HCT116 (cell line): ENCODE measurements around the gene CLCF1. TPM values are rescaled to one million over a fixed set of nuclear protein-coding genes. Genes with fewer than 3 reads are reported as not detected.

Experiments
- ATAC-seq: fragments of 200-7000 bp; cut with Tn5 transposase; 2 replicates; pipeline ENCODE4 v1.9.1; 2020; ENCODE audit warnings: mild to moderate bottlenecking, moderate library complexity
- BruUV-seq: library from RNA; stranded (reverse); fragments of 400-500 nt; replicated peaks from 2 replicates; lab custom pipeline; 2021; lab: Mats Ljungman, UMichigan
- CTCF ChIA-PET: fragments of 300-600 bp; sonication (Branson Sonifier 250); formaldehyde crosslinking; loops from one replicate; lab custom pipeline; 2021; ENCODE audit warnings: antibody characterized with exemption; lab: Charles Lee
- POLR2A ChIA-PET: fragments of 300-600, 350-600 bp; sonication (Branson Sonifier 250); formaldehyde crosslinking; loops from one replicate; lab custom pipeline; 2021; ENCODE audit warnings: antibody characterized with exemption; lab: Charles Lee
- RAD21 ChIA-PET, 2 experiments: fragments of 300-600 bp; sonication (Branson Sonifier 250); formaldehyde crosslinking; loops; one replicate each; lab custom pipeline; 2023; ENCODE audit warnings: low total read pairs in 2 of 2; ENCODE audit not compliant: uncharacterized antibody in 2 of 2, unreplicated experiment in 2 of 2, low non-redundant PET in 1 of 2; lab: Charles Lee
- DNase-seq: peaks from one replicate; pipeline ENCODE4 v3.0.0-alpha.2; 2010; ENCODE audit warnings: low read depth, low spot score
- H2AFZ ChIP-seq: fragments of 200-600 bp; shearing (Covaris generic), sonication (generic); 2 replicates; pipeline ENCODE4 v1.6.1; 2017; ENCODE audit warnings: low read depth, mixed run types, mixed read lengths, antibody characterized with exemption, low read length; ENCODE audit not compliant: poor library complexity, severe bottlenecking
- H3K27ac ChIP-seq: 2 replicates; pipeline ENCODE4 v1.5.1; 2012; ENCODE audit warnings: low read depth, low read length
- H3K27me3 ChIP-seq: fragments of 200-600 bp; sonication (generic); 2 replicates; pipeline ENCODE4 v1.6.1; 2016; ENCODE audit warnings: mixed run types, low read length, mixed read lengths; ENCODE audit not compliant: insufficient read depth
- H3K36me3 ChIP-seq, 2 experiments: fragments of 200-500 bp in 1 of 2; fragments of 200-600 bp in 1 of 2; sonication (Bioruptor generic) in 1 of 2; sonication (generic) in 1 of 2; 2 replicates each; pipeline versions ENCODE4 v1.5.1 to v1.6.1; 2014 to 2016; ENCODE audit warnings: low read length in 2 of 2, inconsistent platforms in 1 of 2, mixed read lengths in 1 of 2, mixed run types in 1 of 2; ENCODE audit not compliant: insufficient read depth in 2 of 2, control insufficient read depth in 1 of 2
- H3K4me1 ChIP-seq, 2 experiments: fragments of 200-600 bp in 1 of 2; sonication (generic) in 1 of 2; 2 replicates each; pipeline versions ENCODE4 v1.5.1 to v1.6.1; 2012 to 2017; ENCODE audit warnings: low read length in 2 of 2, inconsistent platforms in 1 of 2, mild to moderate bottlenecking in 1 of 2, mixed read lengths in 1 of 2, mixed run types in 1 of 2, moderate library complexity in 1 of 2; ENCODE audit not compliant: insufficient read depth in 2 of 2, control insufficient read depth in 1 of 2
- H3K4me2 ChIP-seq: fragments of 200-600 bp; sonication (generic); 2 replicates; pipeline ENCODE4 v1.6.1; 2017; ENCODE audit warnings: mixed run types, low read length, mixed read lengths
- H3K4me3 ChIP-seq, 2 experiments: fragments of 200-600 bp in 1 of 2; sonication (generic) in 1 of 2; replicated peaks in 1 of 2; 2 replicates each; pipeline ENCODE4 v1.5.1; 2011 to 2016; ENCODE audit warnings: low read length in 2 of 2, control low read depth in 1 of 2, low read depth in 1 of 2, mild to moderate bottlenecking in 1 of 2, mixed read lengths in 1 of 2, mixed run types in 1 of 2
- H3K79me2 ChIP-seq: fragments of 200-600 bp; sonication (generic); 2 replicates; pipeline ENCODE4 v1.6.1; 2017; ENCODE audit warnings: mild to moderate bottlenecking, mixed run types, low read length, moderate library complexity, mixed read lengths; ENCODE audit not compliant: insufficient read depth
- H3K9ac ChIP-seq: fragments of 200-600 bp; sonication (generic); 2 replicates; pipeline ENCODE4 v1.6.1; 2016; ENCODE audit warnings: low read length, mixed read lengths
- H3K9me2 ChIP-seq: fragments of 200-600 bp; sonication (generic), shearing (Covaris generic); 2 replicates; pipeline ENCODE4 v1.6.1; 2017; ENCODE audit warnings: mixed run types, mild to moderate bottlenecking, moderate library complexity; ENCODE audit not compliant: insufficient read depth
- H3K9me3 ChIP-seq, 2 experiments: fragments of 200-500 bp in 1 of 2; fragments of 200-600 bp in 1 of 2; sonication (Bioruptor generic) in 1 of 2; sonication (generic) in 1 of 2; 2 replicates each; pipeline ENCODE4 v1.6.1; 2014 to 2017; ENCODE audit warnings: low read length in 2 of 2, mixed read lengths in 2 of 2, inconsistent platforms in 1 of 2, low read depth in 1 of 2, mild to moderate bottlenecking in 1 of 2, mixed run types in 1 of 2, moderate library complexity in 1 of 2; ENCODE audit not compliant: control insufficient read depth in 1 of 2, insufficient read depth in 1 of 2
- H4K20me1 ChIP-seq: fragments of 200-600 bp; sonication (generic), shearing (Covaris generic); 2 replicates; pipeline ENCODE4 v1.6.1; 2017; ENCODE audit warnings: mixed run types, mild to moderate bottlenecking, moderate library complexity; ENCODE audit not compliant: insufficient read depth
- ATF3 ChIP-seq: IDR thresholded peaks from 2 replicates; pipeline ENCODE4 v1.6.1; 2012
- CBX3 ChIP-seq: IDR thresholded peaks from 2 replicates; pipeline ENCODE4 v1.6.1; 2012; ENCODE audit warnings: low read depth
- CTCF ChIP-seq, 3 experiments: fragments of 200-600 bp in 1 of 3; sonication (generic) in 1 of 3; IDR thresholded peaks in 2 of 3; conservative IDR thresholded peaks in 1 of 3; 2 replicates each; pipeline ENCODE4 v1.5.1; 2012 to 2017; ENCODE audit warnings: low read depth in 2 of 3, low read length in 2 of 3, antibody characterized with exemption in 1 of 3, borderline replicate concordance in 1 of 3, control low read depth in 1 of 3, mild to moderate bottlenecking in 1 of 3, mixed read lengths in 1 of 3, mixed run types in 1 of 3, moderate library complexity in 1 of 3; ENCODE audit not compliant: insufficient read depth in 1 of 3
- ELF1 ChIP-seq: IDR thresholded peaks from 2 replicates; pipeline ENCODE4 v1.6.1; 2012; ENCODE audit warnings: low read depth, borderline replicate concordance
- EZH2 ChIP-seq: fragments of 200-600 bp; sonication (generic); IDR thresholded peaks from 2 replicates; pipeline ENCODE4 v1.6.1; 2017; ENCODE audit warnings: antibody characterized with exemption, mixed run types
- JUND ChIP-seq: IDR thresholded peaks from 2 replicates; pipeline ENCODE4 v1.6.1; 2012
- REST ChIP-seq: IDR thresholded peaks from 2 replicates; pipeline ENCODE4 v1.6.1; 2012; ENCODE audit warnings: low read depth
- SRF ChIP-seq: IDR thresholded peaks from 2 replicates; pipeline ENCODE4 v1.6.1; 2012; ENCODE audit warnings: low read depth
- intact Hi-C: fragments of 100-400 bp; cut with micrococcal nuclease; formaldehyde crosslinking; loops from 2 replicates; pipeline ENCODE4 v1.10.0; 2022
- total RNA-seq: library from RNA; stranded (reverse); gene quantifications from one replicate; pipeline ENCODE4 v1.2.1, GENCODE V29; 2021; ENCODE audit not compliant: unreplicated experiment

The CLCF1 gene
- total RNA-seq, 1 experiment from 2014 or later, result 12.2 TPM

GRCh38 chr11:67323526-67323925 is 49.9 kb downstream of the CLCF1 start:
- no TSS peak for BruUV-seq
- intact Hi-C loops, result no loop called here
- CTCF ChIA-PET, result interaction anchor here (0.9 kb wide), 1 partner anchor 22 kb away, joined by 3 read pairs; no protein-coding TSS in a partner anchor

More at GRCh38 chr11:67323526-67323925, 49.9 kb downstream of the CLCF1 start:
- ChIA-PET RAD21 (no interaction called here), POLR2A (no interaction called here)
- no peaks in the 10 kb centered on the region for H3K27me3 ChIP-seq
- H4K20me1 ChIP-seq, result no peaks in the 10 kb centered on the region
- peaks cover 6% of the 10 kb centered on the region; the same call in 1 of the 2 replicates for H3K79me2 ChIP-seq
- no peaks in the 10 kb centered on the region; a peak in 1 of 4 replicates for H3K36me3 ChIP-seq
- H3K9ac ChIP-seq, result no peak overlapping the region
- no peak overlapping the region for H2AFZ ChIP-seq
- H3K4me3 ChIP-seq, result no peak overlapping the region
- no peaks in the 10 kb centered on the region for H3K9me3 ChIP-seq
- TF ChIP-seq REST (no peak), JUND (no peak), ATF3 (no peak), EZH2 (no peak), CTCF (IDR thresholded peaks at IDR 0.05 in 2 of 3, conservative IDR thresholded peaks at IDR 0.05 in 1 of 3; ENCODE audit: borderline replicate concordance in 1 of 3, insufficient read depth in 1 of 3, low read depth in 2 of 3, low read length in 2 of 3) (no peak), ELF1 (no peak), CBX3 (no peak), SRF (no peak)
- DNase-seq (no peak), ATAC-seq (no peak)
- no peak overlapping the region for H3K4me2 ChIP-seq
- no peaks in the 10 kb centered on the region for H3K9me2 ChIP-seq
- peaks cover 3 to 8% of the 10 kb centered on the region in 2 experiments; a peak in 2 of 4 replicates for H3K4me1 ChIP-seq
- no peak overlapping the region for H3K27ac ChIP-seq
